H1 (cell line): ENCODE data around the gene KCNK3. TPM values are rescaled to one million over a fixed set of nuclear protein-coding genes. Genes with fewer than 3 reads are reported as not detected.

Experiments used
- CBX8 ChIP-seq: fragments of 300-800, 300-1000 bp; sonication (generic); IDR thresholded peaks from 2 replicates; pipeline ENCODE4 v1.7.1; 2016; ENCODE audit warnings: low read depth, low read length, borderline replicate concordance
- CEBPB ChIP-seq: IDR thresholded peaks from 2 replicates; pipeline ENCODE4 v1.6.1; 2012; ENCODE audit warnings: low read depth, low read length
- KDM1A ChIP-seq: fragments of 200-600, 300-600 bp; sonication (generic); IDR thresholded peaks from 2 replicates; pipeline ENCODE4 v1.7.1; 2016; ENCODE audit warnings: mild to moderate bottlenecking, low read length, borderline replicate concordance
- POU5F1 ChIP-seq: IDR thresholded peaks from 2 replicates; pipeline ENCODE4 v1.6.1; 2011; ENCODE audit warnings: low read depth, mild to moderate bottlenecking, low read length, moderate library complexity
- SIRT6 ChIP-seq: IDR thresholded peaks from one replicate; pipeline ENCODE4 v1.7.1; 2012; ENCODE audit warnings: low read length, inconsistent platforms
- SIX5 ChIP-seq: IDR thresholded peaks from 2 replicates; pipeline ENCODE4 v1.6.1; 2011; ENCODE audit warnings: mild to moderate bottlenecking, low read depth, low read length
- SUZ12 ChIP-seq: fragments of 200-600 bp; sonication (generic); IDR thresholded peaks from 2 replicates; pipeline ENCODE4 v1.6.1; 2012; ENCODE audit warnings: mild to moderate bottlenecking, inconsistent platforms, low read length, moderate library complexity, mixed read lengths
- YY1 ChIP-seq: IDR thresholded peaks from 2 replicates; pipeline ENCODE4 v1.6.1; 2011; ENCODE audit warnings: low read depth, mild to moderate bottlenecking, low read length
- polyA plus RNA-seq, 7 experiments: library from polyadenylated mRNA; depleted of rRNA in 3 of 7; stranded (reverse) in 5 of 7; unstranded in 2 of 7; fragments of >200 nt in 5 of 7; fragments of 200-250 nt in 2 of 7; gene quantifications; 1 replicate in 5 of 7; 2 replicates in 1 of 7; 4 replicates in 1 of 7; pipeline versions ENCODE4 v1.2.1 to v1.2.3, GENCODE V29; 2011 to 2013; ENCODE audit warnings: missing spikeins in 2 of 7, mixed read lengths in 2 of 7
- total RNA-seq: library from RNA; stranded (reverse); fragmentation: NEBNext Ultra II Directional; extraction: Animal tissue kit (Norgen Biotek cat#: 25700); gene quantifications from 2 replicates; pipeline ENCODE4 v1.2.1, GENCODE V29; 2021
- TF ChIP-seq, protein P1 (sequence below): fragments of 300-600 bp; sonication (generic); IDR thresholded peaks from 2 replicates; pipeline ENCODE4 v1.7.1; 2012; ENCODE audit warnings: low read length, moderate library complexity, mild to moderate bottlenecking, inconsistent platforms; ENCODE audit not compliant: insufficient replicate concordance
- TF ChIP-seq, protein P2 (sequence below), 3 experiments: IDR thresholded peaks; 1 replicate in 2 of 3; 2 replicates in 1 of 3; pipeline versions ENCODE4 v1.5.1 to v1.6.1; 2011; ENCODE audit warnings: low read length in 3 of 3, mild to moderate bottlenecking in 3 of 3, inconsistent platforms in 2 of 3, low read depth in 1 of 3, moderate library complexity in 1 of 3; ENCODE audit not compliant: insufficient read depth in 1 of 3; ENCODE audit errors: control extremely low read depth in 1 of 3

The KCNK3 gene
- total and polyA plus RNA-seq, 2 of the 8 experiments (the other 6 are each of a cell fraction or from before 2014, with no cell fraction given) = 0.29 to 0.30 TPM

DNA sequence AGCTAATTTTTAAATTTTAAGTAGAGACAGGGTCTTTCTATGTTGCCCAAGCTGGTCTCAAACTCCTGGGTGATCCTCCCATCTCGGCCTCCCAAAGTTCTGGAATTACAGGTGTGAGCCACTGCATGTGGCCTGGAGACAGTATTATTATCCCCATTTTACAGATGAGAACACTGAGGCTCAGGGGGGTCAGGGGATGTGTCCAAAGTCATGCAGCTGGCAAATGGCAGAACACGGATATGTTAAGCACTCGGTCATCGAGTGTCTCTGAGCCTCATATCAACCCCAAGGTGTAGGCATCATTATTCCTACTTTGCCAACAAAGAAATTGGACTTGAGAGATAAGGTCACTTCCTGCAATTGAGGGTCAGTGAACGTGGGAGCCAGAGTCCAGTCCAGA lies 12.6 kb downstream of the KCNK3 start (continued):
- TF ChIP-seq, protein P1, sequence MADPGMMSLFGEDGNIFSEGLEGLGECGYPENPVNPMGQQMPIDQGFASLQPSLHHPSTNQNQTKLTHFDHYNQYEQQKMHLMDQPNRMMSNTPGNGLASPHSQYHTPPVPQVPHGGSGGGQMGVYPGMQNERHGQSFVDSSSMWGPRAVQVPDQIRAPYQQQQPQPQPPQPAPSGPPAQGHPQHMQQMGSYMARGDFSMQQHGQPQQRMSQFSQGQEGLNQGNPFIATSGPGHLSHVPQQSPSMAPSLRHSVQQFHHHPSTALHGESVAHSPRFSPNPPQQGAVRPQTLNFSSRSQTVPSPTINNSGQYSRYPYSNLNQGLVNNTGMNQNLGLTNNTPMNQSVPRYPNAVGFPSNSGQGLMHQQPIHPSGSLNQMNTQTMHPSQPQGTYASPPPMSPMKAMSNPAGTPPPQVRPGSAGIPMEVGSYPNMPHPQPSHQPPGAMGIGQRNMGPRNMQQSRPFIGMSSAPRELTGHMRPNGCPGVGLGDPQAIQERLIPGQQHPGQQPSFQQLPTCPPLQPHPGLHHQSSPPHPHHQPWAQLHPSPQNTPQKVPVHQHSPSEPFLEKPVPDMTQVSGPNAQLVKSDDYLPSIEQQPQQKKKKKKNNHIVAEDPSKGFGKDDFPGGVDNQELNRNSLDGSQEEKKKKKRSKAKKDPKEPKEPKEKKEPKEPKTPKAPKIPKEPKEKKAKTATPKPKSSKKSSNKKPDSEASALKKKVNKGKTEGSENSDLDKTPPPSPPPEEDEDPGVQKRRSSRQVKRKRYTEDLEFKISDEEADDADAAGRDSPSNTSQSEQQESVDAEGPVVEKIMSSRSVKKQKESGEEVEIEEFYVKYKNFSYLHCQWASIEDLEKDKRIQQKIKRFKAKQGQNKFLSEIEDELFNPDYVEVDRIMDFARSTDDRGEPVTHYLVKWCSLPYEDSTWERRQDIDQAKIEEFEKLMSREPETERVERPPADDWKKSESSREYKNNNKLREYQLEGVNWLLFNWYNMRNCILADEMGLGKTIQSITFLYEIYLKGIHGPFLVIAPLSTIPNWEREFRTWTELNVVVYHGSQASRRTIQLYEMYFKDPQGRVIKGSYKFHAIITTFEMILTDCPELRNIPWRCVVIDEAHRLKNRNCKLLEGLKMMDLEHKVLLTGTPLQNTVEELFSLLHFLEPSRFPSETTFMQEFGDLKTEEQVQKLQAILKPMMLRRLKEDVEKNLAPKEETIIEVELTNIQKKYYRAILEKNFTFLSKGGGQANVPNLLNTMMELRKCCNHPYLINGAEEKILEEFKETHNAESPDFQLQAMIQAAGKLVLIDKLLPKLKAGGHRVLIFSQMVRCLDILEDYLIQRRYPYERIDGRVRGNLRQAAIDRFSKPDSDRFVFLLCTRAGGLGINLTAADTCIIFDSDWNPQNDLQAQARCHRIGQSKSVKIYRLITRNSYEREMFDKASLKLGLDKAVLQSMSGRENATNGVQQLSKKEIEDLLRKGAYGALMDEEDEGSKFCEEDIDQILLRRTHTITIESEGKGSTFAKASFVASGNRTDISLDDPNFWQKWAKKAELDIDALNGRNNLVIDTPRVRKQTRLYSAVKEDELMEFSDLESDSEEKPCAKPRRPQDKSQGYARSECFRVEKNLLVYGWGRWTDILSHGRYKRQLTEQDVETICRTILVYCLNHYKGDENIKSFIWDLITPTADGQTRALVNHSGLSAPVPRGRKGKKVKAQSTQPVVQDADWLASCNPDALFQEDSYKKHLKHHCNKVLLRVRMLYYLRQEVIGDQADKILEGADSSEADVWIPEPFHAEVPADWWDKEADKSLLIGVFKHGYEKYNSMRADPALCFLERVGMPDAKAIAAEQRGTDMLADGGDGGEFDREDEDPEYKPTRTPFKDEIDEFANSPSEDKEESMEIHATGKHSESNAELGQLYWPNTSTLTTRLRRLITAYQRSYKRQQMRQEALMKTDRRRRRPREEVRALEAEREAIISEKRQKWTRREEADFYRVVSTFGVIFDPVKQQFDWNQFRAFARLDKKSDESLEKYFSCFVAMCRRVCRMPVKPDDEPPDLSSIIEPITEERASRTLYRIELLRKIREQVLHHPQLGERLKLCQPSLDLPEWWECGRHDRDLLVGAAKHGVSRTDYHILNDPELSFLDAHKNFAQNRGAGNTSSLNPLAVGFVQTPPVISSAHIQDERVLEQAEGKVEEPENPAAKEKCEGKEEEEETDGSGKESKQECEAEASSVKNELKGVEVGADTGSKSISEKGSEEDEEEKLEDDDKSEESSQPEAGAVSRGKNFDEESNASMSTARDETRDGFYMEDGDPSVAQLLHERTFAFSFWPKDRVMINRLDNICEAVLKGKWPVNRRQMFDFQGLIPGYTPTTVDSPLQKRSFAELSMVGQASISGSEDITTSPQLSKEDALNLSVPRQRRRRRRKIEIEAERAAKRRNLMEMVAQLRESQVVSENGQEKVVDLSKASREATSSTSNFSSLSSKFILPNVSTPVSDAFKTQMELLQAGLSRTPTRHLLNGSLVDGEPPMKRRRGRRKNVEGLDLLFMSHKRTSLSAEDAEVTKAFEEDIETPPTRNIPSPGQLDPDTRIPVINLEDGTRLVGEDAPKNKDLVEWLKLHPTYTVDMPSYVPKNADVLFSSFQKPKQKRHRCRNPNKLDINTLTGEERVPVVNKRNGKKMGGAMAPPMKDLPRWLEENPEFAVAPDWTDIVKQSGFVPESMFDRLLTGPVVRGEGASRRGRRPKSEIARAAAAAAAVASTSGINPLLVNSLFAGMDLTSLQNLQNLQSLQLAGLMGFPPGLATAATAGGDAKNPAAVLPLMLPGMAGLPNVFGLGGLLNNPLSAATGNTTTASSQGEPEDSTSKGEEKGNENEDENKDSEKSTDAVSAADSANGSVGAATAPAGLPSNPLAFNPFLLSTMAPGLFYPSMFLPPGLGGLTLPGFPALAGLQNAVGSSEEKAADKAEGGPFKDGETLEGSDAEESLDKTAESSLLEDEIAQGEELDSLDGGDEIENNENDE = no peak
- no peak for TF ChIP-seq CEBPB
- TF ChIP-seq KDM1A = no peak
- TF ChIP-seq CBX8 = no peak
- no peak for TF ChIP-seq SUZ12
- TF ChIP-seq SIX5 = no peak
- TF ChIP-seq SIRT6 = no peak
- no peak for TF ChIP-seq YY1
- TF ChIP-seq, protein P2, sequence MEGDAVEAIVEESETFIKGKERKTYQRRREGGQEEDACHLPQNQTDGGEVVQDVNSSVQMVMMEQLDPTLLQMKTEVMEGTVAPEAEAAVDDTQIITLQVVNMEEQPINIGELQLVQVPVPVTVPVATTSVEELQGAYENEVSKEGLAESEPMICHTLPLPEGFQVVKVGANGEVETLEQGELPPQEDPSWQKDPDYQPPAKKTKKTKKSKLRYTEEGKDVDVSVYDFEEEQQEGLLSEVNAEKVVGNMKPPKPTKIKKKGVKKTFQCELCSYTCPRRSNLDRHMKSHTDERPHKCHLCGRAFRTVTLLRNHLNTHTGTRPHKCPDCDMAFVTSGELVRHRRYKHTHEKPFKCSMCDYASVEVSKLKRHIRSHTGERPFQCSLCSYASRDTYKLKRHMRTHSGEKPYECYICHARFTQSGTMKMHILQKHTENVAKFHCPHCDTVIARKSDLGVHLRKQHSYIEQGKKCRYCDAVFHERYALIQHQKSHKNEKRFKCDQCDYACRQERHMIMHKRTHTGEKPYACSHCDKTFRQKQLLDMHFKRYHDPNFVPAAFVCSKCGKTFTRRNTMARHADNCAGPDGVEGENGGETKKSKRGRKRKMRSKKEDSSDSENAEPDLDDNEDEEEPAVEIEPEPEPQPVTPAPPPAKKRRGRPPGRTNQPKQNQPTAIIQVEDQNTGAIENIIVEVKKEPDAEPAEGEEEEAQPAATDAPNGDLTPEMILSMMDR (IDR thresholded peaks at IDR 0.05; ENCODE audit: control extremely low read depth in 1 of 3, insufficient read depth in 1 of 3, low read depth in 1 of 3, low read length in 3 of 3) = no peak
- TF ChIP-seq POU5F1 = no peak
